ENCODE measurements around the gene SGCD.

GRCh38 chr5:156431956-156432829, 105.2 kb downstream of the SGCD start:
- no peak for TF ChIP-seq EZH2 (IDR thresholded peaks at IDR 0.05; ENCODE audit: insufficient read depth, poor library complexity, severe bottlenecking)
- no peak for TF ChIP-seq EZH2phosphoT487 (IDR thresholded peaks at IDR 0.05; ENCODE audit: insufficient read depth, low read depth)

Measured in GM23248 (cell line).